ENCODE measurements around the gene EXD3.

EXD3 gene

DNA sequence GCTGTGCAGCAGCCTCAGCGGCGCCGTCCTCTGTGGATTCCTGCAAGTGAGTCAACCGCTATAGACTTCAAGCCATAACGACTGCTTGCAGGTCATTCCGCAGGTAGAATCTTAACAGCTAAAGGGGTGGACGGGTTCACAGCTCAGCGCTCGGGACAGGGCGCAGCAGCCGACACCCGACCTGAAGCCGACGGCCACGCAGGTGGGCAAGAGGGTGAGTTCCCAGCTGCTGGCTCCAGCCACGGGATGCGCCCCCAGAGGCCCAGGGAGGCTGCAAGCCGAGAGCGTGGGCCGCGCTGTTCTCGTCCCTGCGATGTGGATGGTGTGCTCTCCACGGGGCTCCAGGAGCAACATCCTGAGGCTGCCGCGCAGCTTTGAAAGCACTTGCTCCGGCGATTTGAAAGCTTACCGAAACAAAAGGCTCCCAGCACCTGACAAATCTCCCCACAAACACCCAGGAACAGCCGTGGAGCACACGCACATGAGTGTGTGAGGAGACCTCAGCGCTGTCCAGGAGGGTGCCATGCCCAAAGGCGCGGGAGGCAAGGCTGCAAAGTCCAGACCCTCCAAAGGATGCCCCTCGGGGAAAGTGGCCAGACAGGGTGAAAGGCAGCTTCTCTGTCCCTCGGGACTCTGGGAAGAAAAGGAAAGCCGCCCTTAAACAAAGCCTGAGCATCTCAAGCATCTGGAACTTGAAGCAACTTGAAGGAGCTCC is 48.7 kb downstream of the EXD3 start:
- FAIRE-seq: no peak

DNA sequence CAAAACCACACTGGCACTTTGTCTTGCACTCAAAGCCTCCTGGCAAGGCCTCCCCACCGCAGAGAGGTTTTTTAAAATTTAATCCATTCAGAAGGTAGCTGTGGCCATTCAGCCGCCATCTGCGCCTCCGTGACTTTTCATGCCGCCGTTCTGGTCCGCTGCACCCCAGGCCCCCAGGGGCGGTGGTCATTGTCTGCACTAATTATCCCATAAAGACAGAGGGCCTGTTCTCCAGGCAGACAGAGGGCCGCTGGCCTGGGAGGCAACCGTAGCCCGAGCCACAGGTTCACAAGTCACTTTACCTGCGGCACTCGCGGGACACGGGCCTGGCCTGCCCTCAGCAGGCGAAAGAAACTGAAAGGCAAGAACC is 49.4 kb downstream of the EXD3 start:
- no peak for FAIRE-seq

DNA sequence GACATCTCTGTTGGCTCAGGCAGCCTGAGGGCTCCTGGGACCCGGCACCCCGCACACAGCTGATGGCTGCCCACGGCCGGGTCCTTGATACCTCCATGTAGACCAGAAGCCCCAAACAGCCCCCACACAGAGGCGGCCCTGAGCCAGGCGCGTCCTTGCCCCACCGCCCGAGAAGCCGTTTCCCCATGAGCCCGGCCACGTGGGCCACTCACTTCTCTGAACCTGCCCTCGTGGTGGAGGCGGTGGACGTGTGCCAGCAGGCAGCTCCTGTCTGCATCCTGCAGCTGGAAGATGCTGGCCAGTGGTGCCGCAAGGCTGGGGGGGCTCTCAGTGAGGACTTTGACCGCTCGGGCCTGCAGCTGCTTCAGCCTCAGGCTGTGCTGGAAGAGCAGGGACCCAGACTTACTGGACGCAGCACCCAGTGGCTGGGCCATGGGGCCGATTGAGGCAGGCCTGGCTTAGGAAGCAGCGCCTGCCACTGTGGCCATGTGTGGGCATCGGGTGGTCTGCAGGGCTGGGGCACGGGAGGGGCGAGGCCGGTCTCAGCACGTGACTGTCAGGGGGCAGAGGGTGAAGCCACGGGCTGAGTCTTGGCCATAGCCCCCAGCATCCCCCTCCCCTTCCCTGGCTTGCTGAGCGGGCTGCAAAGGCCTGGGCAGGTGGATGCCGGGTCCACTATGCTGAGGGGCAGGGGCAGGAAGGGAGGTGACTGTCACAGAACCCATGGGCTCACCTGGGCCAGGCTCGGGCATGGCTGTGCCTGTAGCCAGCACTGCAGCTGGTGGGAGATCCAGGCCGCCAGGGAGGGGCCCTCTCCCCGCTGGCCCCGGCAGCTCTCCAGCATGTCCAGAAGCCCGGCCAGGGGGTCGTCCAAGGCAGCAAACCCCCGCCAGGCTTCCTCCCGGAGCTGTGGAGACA is 50.0 kb downstream of the EXD3 start:
- no peak for FAIRE-seq

DNA sequence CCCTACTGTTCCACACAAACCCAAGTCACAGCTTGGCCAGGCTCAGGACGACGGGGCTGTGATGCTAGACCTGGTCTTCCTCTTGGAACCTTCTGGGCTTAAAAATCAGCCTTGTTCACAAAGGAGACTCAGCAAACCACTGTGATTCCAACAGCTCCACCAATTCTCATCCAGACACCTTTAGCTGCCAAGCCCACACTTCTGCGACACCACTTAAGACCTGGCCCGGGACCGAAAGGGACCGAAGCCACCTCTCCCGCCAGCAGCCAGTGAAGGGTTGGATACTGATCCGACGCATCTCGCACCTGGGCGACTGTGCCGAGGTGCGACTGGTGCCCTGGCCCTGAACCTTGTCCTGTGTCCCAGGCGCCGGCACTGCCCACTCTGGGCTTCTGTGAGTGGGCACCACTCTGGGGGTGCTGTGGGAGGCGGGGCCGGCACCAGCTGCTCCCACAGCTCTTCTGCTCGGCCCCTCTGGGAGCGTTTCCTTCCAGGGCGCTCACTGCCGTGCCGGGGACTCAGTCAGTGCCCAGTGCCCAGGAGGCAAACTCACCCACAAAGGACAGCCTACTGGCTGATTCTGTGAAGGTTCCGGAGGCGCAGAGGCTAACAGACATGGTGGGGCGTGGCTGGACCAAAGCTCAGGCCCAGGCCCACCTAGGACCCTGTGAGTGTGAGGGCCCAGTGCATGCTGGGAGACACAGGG is 50.9 kb downstream of the EXD3 start:
- no peak for FAIRE-seq

DNA sequence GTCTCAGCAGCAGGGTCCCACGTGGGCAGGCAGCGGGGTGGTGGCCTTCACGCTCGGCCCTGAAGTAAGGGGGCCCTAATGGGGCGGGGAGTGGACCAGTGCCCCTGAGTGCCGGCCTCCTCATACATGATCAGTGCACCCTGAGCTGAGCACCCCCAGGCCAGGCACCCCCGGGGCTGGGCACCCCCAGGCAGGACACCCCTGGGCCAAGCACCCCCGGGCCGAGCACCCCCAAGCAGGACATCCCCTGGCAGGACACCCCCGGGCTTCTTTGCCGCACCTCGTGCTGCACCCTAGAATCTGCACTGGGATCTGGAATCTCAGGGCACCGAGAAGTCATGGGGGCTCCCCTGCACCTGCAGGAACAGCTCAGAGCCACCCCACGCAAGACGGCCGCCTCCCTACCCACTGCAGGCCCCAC is 51.4 kb downstream of the EXD3 start:
- FAIRE-seq: no peak

DNA sequence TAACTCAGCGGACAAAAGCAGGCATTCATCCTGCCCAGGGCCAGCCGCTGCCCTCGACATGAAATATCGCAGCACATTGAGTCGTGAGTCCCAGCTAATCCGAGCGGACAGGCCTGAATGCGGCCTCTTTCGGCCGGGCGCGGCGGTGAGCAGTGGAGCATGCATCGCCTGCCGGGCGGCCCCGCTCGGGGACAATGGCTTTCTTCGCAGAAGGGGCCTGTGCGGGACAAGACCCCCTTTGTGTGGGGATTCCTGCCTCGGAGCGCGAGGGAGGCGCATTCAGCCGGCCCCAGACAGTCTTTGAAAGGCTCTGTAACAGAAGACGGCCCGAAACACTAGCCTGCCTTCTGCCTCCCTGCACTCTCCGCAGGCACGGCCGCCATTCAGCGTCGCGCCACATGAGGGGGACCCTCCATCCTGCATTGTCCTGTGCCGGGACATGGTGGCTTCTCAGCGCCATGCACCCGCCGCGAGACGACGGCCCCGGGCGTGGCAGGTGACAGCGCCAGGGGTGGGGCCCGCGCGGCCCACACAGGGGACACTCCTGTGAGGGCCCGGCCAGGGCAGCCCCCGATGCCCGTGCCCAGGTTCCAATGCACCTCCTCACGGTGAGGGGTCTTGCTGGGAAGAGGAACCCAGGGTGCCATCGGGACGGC is 52.0 kb downstream of the EXD3 start:
- FAIRE-seq: no peak

DNA sequence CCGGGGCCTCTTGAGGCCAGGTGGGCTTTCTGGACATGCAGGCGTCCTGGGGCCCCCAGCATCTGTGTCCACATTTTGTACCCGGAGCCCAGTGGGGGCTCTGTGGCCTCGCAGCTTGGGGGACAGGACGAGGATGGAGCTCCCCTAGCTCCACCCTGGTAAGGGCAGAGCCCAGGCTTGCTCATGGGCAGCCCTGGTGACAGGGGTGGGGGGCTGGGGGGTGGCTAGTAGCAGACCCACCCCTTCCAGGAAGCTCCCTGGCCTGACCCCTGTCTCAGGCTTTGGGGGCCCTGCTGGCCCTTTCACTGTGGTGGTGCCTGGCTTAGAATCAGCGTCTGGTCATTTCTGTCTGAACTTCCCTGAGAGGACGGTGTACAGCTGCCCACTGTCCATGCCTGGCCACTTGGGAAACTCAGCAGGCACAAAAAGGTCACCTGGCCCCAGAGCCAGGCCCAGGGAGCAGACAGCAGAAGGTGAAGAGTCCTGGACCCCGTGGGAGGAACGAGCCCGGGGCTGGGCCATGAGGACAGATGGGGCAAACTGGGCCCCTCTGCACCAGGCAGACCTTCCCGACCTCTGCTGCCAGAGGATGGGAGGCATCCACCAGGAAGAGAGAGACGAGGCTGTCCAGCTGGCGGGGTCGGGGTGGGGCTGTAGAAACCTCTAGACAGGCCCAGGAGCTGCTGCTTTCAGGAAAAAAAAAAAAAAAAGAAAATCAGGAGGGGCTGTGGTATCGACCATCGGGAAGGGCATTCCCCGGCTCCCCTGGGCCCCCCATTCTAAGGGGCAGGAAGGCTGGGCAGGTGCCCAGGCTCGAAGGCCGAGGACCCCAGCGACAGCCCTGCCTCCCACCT is 52.8 kb downstream of the EXD3 start:
- no peak for FAIRE-seq

DNA sequence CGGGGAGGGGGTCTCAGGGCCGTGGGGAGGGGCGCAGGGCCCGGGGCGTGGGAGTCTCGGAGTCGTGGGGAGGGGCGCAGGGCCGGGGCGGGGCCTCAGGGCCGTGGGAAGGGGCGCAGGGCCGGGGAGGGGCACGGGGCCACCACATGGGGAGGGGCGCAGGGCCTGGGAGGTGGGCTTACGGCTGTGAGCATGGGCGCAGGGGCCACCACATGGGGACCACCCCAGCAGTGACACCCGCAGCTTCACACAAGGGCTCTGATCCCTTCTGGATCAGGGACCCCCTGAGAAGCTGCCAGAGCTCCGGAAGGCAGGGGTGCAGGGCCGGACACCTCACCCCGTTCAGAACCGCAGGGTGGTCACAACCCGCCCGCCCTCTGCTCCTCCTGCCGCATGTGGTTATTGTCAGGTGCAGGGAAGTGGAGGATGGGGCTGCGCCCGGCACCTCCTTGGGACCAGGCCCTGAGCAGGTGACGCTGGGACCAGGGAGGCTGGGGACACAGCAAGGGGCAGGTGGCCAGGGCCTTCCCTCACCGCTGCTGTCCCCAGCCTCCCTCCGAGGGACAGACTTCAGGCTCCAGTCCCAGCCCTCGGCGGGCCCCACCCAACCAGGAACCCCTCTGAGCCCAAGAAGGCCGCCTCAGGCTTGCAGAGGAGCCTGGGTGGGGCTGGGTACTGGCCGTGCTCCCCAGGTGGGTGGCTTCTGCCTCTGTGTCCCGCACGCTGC is 53.7 kb downstream of the EXD3 start:
- no peak for FAIRE-seq

DNA sequence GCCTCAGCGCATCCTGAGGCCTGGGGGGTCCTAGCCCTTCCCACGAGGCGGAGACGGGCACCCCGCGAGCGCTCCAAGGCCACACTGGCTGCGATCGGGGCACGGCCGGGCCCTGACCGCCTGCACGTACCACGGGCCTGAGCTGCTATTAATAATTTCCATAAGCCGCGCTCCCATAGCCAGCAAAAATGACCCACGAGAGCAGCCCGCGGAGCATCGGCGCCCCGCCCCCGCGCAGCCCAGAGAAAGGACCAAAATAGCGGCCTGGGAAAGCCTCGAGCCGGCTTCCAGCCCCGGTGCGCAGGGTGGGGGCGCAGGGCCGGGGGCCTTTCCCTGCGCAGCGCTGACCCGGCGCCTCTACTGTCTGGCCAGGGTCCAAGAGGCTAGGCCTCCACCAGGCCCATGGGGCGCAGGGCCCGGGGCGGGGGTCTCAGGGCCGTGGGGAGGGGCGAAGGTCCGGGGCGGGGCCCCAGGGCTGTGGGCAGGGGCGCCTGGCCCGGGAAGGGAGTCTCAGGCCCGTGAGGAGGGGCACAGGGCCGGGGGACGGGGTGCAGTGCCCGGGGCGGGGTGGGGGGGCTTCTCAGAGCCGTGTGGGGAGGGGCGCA is 54.4 kb downstream of the EXD3 start:
- no peak for FAIRE-seq

DNA sequence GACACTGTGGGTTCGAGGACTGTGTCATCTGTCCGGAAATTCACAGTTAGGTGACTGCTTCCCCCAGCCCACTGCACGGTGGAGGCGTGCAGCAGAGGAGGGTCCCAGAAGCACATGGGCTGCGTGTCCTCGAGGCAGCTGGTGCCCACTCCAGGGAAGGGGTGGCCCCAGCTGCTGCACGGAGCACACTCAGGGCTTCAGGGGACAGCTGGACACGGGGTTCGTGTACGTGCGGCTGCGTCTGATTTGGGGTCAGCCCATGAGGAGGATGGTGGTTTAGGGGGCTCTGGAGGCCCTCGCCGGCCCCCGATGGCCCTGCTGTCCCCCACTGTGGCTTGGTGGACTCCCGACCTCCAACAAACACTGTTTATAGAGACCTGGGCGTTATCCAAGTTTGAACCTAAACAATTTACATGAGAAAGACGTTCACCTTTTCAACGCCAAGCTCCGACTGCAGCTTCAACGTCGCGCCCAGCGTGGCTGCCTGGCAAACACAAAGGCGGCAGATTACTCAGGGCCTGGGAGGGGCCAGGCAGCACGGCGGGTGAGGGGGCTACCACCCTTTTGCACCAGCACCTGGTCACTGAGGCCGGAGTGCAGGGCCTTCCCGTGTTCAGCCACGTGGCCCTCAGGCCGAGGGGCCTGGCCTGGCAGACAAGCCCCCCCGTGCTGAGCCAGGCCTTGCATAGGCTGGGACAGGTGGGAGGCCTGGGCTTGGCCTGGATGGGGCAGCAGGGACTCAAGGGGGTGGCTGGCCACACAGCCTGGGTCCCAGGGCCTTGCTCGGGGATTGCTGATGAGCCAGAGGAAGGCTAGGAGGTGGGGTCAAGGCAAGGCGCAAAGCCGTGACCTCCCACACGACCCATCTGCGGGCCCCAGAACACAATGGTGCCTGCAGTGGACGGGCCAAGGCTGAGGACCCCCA is 55.2 kb downstream of the EXD3 start:
- FAIRE-seq: no peak

DNA sequence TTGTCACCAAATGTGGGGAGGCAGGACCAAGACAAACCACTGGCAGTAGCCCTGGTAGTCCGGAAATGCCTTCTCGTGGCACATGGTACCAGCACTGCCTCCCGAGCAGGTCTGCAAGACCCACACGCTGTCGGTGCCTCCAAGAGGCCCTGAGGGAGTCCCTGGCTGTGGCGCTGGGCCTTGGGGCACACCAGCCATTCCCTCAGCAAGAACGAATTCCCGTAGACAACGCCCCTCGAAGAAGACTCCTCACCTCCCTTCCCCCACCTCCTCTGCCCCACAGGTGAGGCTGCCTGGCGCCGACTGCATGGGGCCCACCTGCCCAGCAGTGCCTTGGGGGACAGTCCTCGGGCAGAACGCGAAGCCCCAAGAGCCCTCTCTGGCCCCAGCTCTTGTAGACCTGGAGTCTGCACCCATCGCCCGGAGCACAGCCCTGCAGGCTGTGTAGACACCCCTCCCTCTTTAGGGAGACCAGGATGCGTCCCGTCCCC is 56.0 kb downstream of the EXD3 start:
- FAIRE-seq: no peak

DNA sequence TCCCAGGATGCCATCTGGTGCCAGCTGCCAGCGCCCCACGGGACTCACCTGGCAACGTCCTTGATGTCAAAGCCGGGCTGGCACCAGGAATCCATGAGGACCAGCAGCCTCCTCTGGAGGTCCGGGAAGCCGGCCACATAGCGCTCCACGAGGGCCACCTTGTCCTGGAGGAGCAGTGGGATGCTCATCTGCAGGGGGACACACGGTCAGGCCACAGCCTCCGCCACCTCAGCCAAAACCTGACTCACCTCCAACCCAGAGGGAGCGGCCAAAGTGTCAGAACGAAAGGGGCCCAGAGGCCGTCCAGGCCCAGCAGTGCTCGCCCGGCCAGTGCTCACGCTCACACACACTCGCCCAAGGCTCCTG is 56.5 kb downstream of the EXD3 start:
- no peak for FAIRE-seq

DNA sequence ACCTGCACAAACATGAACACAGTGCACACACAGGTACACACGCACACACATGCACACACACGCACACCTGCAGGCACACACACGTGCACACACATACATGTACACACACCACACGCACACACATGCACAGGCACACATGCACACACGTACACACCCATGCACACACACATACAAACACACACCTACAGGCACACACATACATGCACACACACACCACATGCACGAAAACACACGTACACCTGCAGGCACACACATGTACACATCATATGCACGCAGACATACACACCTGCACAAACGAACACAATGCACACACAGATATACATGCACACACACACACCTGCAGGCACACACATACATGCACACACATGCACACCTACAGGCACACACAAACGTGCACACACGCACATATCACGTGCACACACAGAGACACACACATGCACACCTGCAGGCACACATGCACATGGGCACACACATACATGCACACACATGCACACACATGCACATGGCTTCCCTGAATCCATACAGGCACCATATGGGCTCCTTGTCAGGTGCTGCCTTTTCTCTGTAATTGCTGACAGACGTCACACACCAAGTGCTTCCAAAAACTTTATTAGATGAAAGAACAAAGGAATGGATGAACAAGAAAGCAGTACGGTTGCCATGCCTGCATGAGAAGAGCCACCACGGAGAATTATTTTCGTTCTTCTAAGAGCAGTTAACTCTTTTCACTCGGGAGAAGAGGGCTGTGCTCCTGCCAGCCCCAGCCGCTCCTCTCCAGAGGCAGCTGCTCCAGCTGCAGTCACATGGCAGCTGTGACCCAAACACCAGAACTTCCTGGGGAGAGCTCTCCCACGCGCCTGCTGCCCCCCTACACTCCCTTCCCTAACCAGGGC is 57.2 kb downstream of the EXD3 start:
- FAIRE-seq: no peak

DNA sequence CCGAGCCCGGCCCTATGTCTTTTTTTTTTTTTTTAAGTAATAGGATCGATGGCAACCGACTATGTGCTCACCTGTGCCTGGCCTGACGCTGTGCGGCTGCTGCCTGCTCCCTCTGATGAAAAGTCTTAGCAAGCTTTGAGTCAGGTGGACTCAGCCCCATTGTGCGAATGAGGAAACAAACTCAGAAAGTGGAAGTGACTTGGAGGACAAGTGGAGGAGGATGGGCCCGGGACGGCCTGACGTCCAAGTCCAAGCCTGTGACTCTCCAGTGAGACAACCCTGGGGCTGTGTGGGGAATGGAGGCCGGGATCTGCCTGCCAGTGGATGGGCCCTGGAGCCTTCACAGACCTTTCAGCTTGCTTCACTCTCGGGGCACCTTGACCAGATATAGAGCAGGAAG is 57.9 kb downstream of the EXD3 start:
- no peak for FAIRE-seq

DNA sequence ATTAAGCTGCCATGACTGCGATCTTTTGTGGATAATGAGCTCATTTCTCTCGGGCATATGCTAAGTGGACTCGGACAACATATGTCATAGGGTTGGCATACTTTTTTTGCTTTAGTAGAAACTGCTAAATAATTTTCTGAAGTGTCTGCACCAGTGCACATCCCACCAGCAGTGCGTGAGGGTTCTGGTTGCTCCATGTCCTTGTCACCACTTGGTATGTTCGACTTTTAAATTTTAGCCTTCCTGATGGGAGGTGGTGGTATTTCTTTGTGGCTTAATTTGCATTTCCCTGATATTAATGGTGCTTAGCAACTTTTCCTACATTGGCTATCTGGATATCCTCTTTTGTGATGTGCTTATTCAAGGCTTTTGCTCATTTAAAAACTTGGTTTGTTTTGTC is 63.1 kb downstream of the EXD3 start:
- no peak for FAIRE-seq

DNA sequence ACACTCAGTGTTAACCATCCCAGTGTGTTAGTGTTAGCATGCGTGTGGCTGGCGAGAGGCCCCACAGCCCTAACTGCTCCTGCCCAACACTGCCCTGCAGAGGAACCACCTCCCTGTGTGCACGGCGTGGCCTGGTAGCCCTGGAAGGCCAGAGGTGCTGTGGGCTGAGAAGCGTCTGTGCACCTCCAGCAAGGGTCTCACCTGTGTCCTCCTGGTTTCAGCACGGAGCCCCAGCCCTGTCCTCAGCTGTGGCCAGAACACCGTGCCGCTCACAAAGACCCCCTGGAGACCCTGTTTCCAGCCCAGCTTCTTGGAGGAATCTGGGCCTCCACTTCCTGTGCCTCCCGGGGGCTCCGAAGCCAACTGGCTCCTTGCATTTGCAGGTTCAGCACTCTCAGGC is 64.8 kb downstream of the EXD3 start:
- FAIRE-seq: no peak

DNA sequence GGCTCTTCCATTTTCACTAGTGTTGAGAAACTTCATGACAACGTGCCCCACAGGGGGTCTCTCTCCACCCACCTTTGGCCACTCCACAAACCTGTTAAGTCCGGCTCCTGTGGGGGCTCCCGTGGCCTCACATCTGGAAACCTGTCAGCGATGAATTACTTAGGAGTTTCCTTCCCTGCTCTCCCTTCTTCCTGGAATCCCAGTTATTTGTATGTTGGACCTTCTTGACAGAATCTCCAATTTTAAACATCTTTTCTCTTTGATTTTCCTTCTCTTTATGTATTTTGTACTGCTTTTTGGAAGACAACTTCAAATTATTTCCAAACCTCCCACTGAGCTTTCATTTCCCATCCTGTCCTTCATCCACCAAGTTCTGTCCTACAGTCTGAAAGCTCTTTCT is 65.8 kb downstream of the EXD3 start:
- FAIRE-seq: no peak

DNA sequence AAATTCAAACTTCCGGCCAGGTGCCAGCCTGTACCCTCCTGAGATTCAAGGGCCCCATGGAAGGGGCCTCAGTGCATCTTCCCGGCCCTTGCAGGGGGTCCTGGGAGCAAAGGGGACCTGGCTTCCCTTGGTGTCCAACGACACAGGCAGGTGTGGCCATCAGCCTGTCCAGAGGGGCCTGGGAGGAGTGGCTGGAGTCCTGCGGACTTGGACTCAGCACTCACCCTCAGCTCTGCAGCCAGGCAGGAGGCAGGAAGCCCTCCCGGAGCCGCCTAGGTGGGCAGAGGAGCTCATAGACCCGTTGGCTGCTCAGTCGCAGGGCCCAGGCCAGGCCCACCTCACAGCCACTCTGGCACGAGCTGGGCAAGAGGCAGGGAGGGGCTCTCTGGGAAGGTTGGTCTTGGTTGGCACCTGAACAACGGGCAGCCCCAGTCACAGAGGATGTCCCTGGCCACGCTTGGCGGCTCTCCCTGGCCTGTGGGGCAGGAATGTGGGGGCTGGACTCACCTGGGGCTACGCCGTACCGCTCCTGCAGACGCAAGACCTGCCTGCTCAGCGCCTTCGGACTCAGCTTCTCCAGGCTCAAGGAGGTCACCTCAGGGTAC is 67.1 kb downstream of the EXD3 start:
- FAIRE-seq: no peak
